Measurements from ENCODE around the gene PTPN23.

The PTPN23 gene

DNA sequence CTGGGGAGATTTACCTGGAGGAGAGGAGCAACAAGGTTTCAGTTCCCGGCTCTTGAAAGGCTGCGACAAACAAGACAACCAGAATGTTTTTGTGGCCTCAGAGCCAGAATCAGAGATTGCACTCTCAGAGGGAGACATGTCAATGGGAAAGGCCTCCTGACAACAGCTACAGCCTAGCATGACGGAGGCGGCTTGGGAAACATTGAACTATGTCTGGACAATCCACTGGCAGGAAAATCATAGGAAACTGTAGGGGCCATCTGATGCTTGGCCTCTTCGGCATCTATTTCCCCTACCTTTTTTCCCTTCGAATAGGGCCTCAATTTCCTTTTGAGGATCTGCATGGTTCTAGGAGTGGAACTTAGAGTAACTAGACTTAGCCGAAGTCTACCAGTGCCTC is 13.2 kb upstream of the PTPN23 start:
- Histone ChIP-seq H3K4me1 (ENCODE audit: control insufficient read depth, insufficient read depth, low read length) (no peaks in the 10 kb centered on the region), H3K9me3 (ENCODE audit: control insufficient read depth, insufficient read depth, low read depth, low read length) (no peaks in the 10 kb centered on the region), H3K27ac (ENCODE audit: extremely low read depth, low read depth, low read length) (no peak overlapping the region), H3K36me3 (ENCODE audit: control insufficient read depth in 2 of 2, insufficient read depth in 1 of 2, low read length in 2 of 2) (no peaks in the 10 kb centered on the region), H3K4me3 (ENCODE audit: low read depth, low read length) (no peak overlapping the region)
- TF ChIP-seq ZNF777 (tag by site-specific recombination; IDR thresholded peaks at IDR 0.05; ENCODE audit: borderline replicate concordance) (no peak), ZNF560 (tag by site-specific recombination; IDR thresholded peaks at IDR 0.05; ENCODE audit: borderline replicate concordance) (no peak), ZNF544 (tag by site-specific recombination; IDR thresholded peaks at IDR 0.05) (no peak), ZBTB21 (tag by site-specific recombination; IDR thresholded peaks at IDR 0.05) (no peak), KLF8 (tag by site-specific recombination; IDR thresholded peaks at IDR 0.05) (no peak), ZBTB48 (tag by site-specific recombination; IDR thresholded peaks at IDR 0.05) (no peak), ZNF610 (tag by site-specific recombination; IDR thresholded peaks at IDR 0.05; ENCODE audit: borderline replicate concordance) (no peak), ZNF391 (tag by site-specific recombination; IDR thresholded peaks at IDR 0.05; ENCODE audit: borderline replicate concordance, low read depth) (no peak), ZNF266 (tag by site-specific recombination; IDR thresholded peaks at IDR 0.05; ENCODE audit: low read depth) (no peak), ZNF707 (tag by site-specific recombination; IDR thresholded peaks at IDR 0.05) (no peak), ZNF366 (tag by site-specific recombination; conservative IDR thresholded peaks at IDR 0.05) (no peak), ZNF354C (tag by site-specific recombination; IDR thresholded peaks at IDR 0.05; ENCODE audit: borderline replicate concordance, low read depth) (no peak), ZNF114 (tag by site-specific recombination; IDR thresholded peaks at IDR 0.05) (no peak), ZNF350 (tag by site-specific recombination; IDR thresholded peaks at IDR 0.05) (no peak), ZNF157 (tag by site-specific recombination; IDR thresholded peaks at IDR 0.05) (no peak)
- TF ChIP-seq, protein P1, sequence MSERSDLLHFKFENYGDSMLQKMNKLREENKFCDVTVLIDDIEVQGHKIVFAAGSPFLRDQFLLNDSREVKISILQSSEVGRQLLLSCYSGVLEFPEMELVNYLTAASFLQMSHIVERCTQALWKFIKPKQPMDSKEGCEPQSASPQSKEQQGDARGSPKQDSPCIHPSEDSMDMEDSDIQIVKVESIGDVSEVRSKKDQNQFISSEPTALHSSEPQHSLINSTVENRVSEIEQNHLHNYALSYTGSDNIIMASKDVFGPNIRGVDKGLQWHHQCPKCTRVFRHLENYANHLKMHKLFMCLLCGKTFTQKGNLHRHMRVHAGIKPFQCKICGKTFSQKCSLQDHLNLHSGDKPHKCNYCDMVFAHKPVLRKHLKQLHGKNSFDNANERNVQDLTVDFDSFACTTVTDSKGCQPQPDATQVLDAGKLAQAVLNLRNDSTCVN (tag by site-specific recombination; optimal IDR thresholded peaks at IDR 0.05), result no peak
- TF ChIP-seq, protein P2, sequence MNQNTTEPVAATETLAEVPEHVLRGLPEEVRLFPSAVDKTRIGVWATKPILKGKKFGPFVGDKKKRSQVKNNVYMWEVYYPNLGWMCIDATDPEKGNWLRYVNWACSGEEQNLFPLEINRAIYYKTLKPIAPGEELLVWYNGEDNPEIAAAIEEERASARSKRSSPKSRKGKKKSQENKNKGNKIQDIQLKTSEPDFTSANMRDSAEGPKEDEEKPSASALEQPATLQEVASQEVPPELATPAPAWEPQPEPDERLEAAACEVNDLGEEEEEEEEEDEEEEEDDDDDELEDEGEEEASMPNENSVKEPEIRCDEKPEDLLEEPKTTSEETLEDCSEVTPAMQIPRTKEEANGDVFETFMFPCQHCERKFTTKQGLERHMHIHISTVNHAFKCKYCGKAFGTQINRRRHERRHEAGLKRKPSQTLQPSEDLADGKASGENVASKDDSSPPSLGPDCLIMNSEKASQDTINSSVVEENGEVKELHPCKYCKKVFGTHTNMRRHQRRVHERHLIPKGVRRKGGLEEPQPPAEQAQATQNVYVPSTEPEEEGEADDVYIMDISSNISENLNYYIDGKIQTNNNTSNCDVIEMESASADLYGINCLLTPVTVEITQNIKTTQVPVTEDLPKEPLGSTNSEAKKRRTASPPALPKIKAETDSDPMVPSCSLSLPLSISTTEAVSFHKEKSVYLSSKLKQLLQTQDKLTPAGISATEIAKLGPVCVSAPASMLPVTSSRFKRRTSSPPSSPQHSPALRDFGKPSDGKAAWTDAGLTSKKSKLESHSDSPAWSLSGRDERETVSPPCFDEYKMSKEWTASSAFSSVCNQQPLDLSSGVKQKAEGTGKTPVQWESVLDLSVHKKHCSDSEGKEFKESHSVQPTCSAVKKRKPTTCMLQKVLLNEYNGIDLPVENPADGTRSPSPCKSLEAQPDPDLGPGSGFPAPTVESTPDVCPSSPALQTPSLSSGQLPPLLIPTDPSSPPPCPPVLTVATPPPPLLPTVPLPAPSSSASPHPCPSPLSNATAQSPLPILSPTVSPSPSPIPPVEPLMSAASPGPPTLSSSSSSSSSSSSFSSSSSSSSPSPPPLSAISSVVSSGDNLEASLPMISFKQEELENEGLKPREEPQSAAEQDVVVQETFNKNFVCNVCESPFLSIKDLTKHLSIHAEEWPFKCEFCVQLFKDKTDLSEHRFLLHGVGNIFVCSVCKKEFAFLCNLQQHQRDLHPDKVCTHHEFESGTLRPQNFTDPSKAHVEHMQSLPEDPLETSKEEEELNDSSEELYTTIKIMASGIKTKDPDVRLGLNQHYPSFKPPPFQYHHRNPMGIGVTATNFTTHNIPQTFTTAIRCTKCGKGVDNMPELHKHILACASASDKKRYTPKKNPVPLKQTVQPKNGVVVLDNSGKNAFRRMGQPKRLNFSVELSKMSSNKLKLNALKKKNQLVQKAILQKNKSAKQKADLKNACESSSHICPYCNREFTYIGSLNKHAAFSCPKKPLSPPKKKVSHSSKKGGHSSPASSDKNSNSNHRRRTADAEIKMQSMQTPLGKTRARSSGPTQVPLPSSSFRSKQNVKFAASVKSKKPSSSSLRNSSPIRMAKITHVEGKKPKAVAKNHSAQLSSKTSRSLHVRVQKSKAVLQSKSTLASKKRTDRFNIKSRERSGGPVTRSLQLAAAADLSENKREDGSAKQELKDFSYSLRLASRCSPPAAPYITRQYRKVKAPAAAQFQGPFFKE (tag by site-specific recombination; IDR thresholded peaks at IDR 0.05; ENCODE audit: borderline replicate concordance), result no peak
- TF ChIP-seq, protein P3, sequence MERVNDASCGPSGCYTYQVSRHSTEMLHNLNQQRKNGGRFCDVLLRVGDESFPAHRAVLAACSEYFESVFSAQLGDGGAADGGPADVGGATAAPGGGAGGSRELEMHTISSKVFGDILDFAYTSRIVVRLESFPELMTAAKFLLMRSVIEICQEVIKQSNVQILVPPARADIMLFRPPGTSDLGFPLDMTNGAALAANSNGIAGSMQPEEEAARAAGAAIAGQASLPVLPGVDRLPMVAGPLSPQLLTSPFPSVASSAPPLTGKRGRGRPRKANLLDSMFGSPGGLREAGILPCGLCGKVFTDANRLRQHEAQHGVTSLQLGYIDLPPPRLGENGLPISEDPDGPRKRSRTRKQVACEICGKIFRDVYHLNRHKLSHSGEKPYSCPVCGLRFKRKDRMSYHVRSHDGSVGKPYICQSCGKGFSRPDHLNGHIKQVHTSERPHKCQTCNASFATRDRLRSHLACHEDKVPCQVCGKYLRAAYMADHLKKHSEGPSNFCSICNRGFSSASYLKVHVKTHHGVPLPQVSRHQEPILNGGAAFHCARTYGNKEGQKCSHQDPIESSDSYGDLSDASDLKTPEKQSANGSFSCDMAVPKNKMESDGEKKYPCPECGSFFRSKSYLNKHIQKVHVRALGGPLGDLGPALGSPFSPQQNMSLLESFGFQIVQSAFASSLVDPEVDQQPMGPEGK (tag by site-specific recombination; IDR thresholded peaks at IDR 0.05), result no peak
- POLR2A ChIA-PET, result interaction anchor here (0.7 kb wide), 1 partner anchor 37 kb away, joined by 9 read pairs; no protein-coding TSS in a partner anchor
- CTCF ChIA-PET, result no interaction called here
